Upper lobe of left lung (tissue), 6 donors: ENCODE results near the gene WDR83. TPM values are rescaled to one million over a fixed set of nuclear protein-coding genes. Genes with fewer than 3 reads are reported as not detected.
A peak's percentile ranks its signal among the peaks of the same experiment; 100 is the strongest.

ENCODE experiments used
- ATAC-seq, 2 donors: fragments of 200-7000 bp; cut with Tn5 transposase; one replicate each; pipeline ENCODE4 v1.9.1; 2022; ENCODE audit warnings: mild to moderate bottlenecking in 2 of 2, moderate library complexity in 2 of 2; ENCODE audit not compliant: low FRiP score in 2 of 2
- DNase-seq, 2 donors: peaks; one replicate each; pipeline ENCODE4 v3.0.0-alpha.2; 2019 to 2020
- H3K27ac ChIP-seq, 4 donors: fragments of 200-600 bp; sonication (generic); one replicate each; pipeline ENCODE4 v1.5.1; 2016 to 2019
- H3K27me3 ChIP-seq, 4 donors: fragments of 200-600 bp; sonication (generic); one replicate each; pipeline ENCODE4 v1.5.1; 2017 to 2019
- H3K36me3 ChIP-seq, 4 donors: fragments of 200-600 bp; sonication (generic); one replicate each; pipeline ENCODE4 v1.5.1; 2016 to 2019
- H3K4me1 ChIP-seq, 4 donors: fragments of 200-600 bp; sonication (generic); one replicate each; pipeline ENCODE4 v1.5.1; 2018 to 2019
- H3K4me3 ChIP-seq, 4 donors: fragments of 200-600 bp; sonication (generic); one replicate each; pipeline ENCODE4 v1.5.1; 2017 to 2019; ENCODE audit warnings: mild to moderate bottlenecking in 2 of 4, moderate library complexity in 1 of 4
- H3K9me3 ChIP-seq, 4 donors: fragments of 200-600 bp; sonication (generic); one replicate each; pipeline ENCODE4 v1.5.1; 2018 to 2019
- CTCF ChIP-seq, 6 experiments: fragments of 450-650 bp in 4 of 6; fragments of 200-600 bp in 2 of 6; sonication (generic) in 2 of 6; IDR thresholded peaks; one replicate each; pipeline ENCODE4 v1.5.1; 2016 to 2019; ENCODE audit warnings: antibody characterized with exemption in 6 of 6
- EP300 ChIP-seq, 4 donors: sonication (generic); formaldehyde crosslinking; IDR thresholded peaks; one replicate each; pipeline ENCODE4 v1.5.1; 2017; ENCODE audit warnings: antibody characterized with exemption in 4 of 4, control low read depth in 2 of 4
- POLR2A ChIP-seq, 4 donors: fragments of 450-650 bp; IDR thresholded peaks; one replicate each; pipeline ENCODE4 v1.5.1; 2016 to 2017; ENCODE audit warnings: antibody characterized with exemption in 4 of 4, mild to moderate bottlenecking in 2 of 4
- POLR2AphosphoS5 ChIP-seq, 2 donors: sonication (generic); formaldehyde crosslinking; IDR thresholded peaks; one replicate each; pipeline ENCODE4 v1.5.1; 2017; ENCODE audit warnings: antibody characterized with exemption in 2 of 2
- WGBS, 2 donors: methylation state at CpG; one replicate each; pipeline ENCODE4 v1.1.5; 2017 to 2018; 5-methylcytosine and 5-hydroxymethylcytosine counted together
- total RNA-seq, 6 donors: library from RNA; depleted of rRNA in 4 of 6; stranded (reverse); fragments of >200 nt in 4 of 6; gene quantifications; one replicate each; pipeline versions ENCODE4 v1.1.0 to v1.2.1, GENCODE V29; 2016 to 2021
- donor health status: DM: no; HTN: no; CAD: no; lungs with moderate emphysema.
- donor health status: DM: no; HTN: yes; CAD: no; lungs with severe emphysema.

WDR83 gene
- total RNA-seq, 6 donors from 2014 or later, result 6.1 to 12.9 (median 8.4) TPM

DNA sequence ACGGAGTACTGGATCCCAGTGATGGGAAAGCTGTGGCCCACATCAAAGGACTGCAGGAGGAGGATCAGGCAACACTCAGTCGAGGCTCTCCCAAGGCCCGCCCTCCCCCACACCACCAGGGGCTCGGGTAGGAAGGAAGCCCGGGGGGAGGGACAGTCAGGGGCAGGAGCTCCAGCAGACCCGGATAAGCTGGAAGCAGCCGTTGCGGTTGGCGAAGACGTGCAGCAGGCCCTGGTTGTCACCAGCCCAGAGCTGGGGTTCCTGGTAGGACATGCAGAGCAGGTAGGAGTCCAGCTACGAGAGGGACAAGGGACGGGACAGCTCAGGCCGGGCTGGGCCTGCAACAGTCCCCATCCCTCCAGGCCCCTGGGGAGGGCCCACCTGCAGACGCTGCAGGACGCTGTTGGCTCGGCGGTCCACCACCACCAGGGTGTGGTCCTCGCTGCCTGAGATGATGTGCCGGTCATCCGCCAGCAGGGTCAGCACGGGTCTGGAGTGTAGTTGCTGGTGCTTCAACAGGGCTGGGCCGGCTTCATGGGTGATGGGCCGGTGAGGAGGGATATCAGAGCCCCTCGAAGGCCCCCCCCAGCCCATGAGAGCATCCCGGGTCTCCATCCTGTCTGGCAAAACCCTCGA lies 23.1 kb downstream of the WDR83 start:
- H3K4me1 ChIP-seq, result peaks cover 0 to 4% (median 0%) of the 10 kb centered on the region in 4 donors
- peak in 1 of 2 donors; percentile 7 for ATAC-seq

DNA sequence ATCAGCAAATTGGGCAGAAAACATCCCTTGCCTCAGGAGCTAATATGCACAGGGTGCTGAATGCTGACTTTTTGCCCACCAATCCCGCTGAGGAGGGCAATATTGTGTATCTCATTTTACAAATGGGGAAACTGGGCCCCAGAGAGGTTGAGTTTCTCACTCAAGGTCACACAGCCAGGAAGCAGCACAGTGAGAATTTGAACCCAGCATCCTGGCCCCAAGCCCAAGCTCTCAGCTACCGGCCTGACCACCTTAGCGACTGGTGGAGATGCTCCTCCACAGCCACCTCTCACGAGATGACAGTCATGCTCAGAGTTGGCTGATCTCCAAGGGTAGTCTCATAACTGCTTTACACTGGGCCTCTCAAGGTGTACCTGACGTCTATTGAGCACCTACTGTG lies 26.4 kb downstream of the WDR83 start:
- H3K27me3 ChIP-seq, result no peaks in the 10 kb centered on the region
- DNase-seq (no peak), ATAC-seq (no peak)
- no peak overlapping the region for H3K4me3 ChIP-seq
- H3K4me1 ChIP-seq, result peaks cover 12 to 30% (median 14%) of the 10 kb centered on the region in 4 donors
- TF ChIP-seq POLR2AphosphoS5 (IDR thresholded peaks at IDR 0.05) (no peak), POLR2A (IDR thresholded peaks at IDR 0.05) (no peak), CTCF (IDR thresholded peaks at IDR 0.05) (no peak), EP300 (IDR thresholded peaks at IDR 0.05) (no peak)
- 80 to 92% methylated on average over 4 of the region's 5 CpGs for WGBS, 2 donors
- H3K9me3 ChIP-seq, result no peaks in the 10 kb centered on the region
- H3K27ac ChIP-seq, result no peak overlapping the region
- peaks cover 0 to 2% (median 0%) of the 10 kb centered on the region in 4 donors for H3K36me3 ChIP-seq

More for the DNA sequence above, 23.1 kb downstream of the WDR83 start:
- Histone ChIP-seq H3K27ac (no peak overlapping the region), H3K4me3 (no peak overlapping the region), H3K9me3 (no peaks in the 10 kb centered on the region), H3K36me3 (peaks cover 0 to 2% (median 0%) of the 10 kb centered on the region in 4 donors), H3K27me3 (no peaks in the 10 kb centered on the region)
- peak in 1 of 2 donors; percentile 71 for DNase-seq
- WGBS, 2 donors, result 61 to 82% methylated on average over 9 to 19 of the region's 26 CpGs
- TF ChIP-seq EP300 (IDR thresholded peaks at IDR 0.05) (no peak), POLR2A (IDR thresholded peaks at IDR 0.05) (no peak), POLR2AphosphoS5 (IDR thresholded peaks at IDR 0.05) (no peak), CTCF (IDR thresholded peaks at IDR 0.05) (no peak)

GRCh38 chr19:12694641-12695040 lies 28.0 kb downstream of the WDR83 start:
- H3K4me3 ChIP-seq, result no peak overlapping the region
- peaks cover 12 to 30% (median 14%) of the 10 kb centered on the region in 4 donors for H3K4me1 ChIP-seq
- H3K27me3 ChIP-seq, result no peaks in the 10 kb centered on the region
- no peaks in the 10 kb centered on the region for H3K9me3 ChIP-seq
- ATAC-seq (no peak), DNase-seq (no peak)
- WGBS, 2 donors, result 90 to 100% methylated on average over 3 to 16 of the region's 16 CpGs
- peaks cover 0 to 13% (median 0%) of the 10 kb centered on the region in 4 donors for H3K36me3 ChIP-seq
- no peak overlapping the region for H3K27ac ChIP-seq
- TF ChIP-seq EP300 (IDR thresholded peaks at IDR 0.05) (no peak), CTCF (IDR thresholded peaks at IDR 0.05) (no peak), POLR2A (IDR thresholded peaks at IDR 0.05) (no peak), POLR2AphosphoS5 (IDR thresholded peaks at IDR 0.05) (no peak)

- no peak for TF ChIP-seq POLR2A (IDR thresholded peaks at IDR 0.05)
- no peak for TF ChIP-seq EP300 (IDR thresholded peaks at IDR 0.05)
- TF ChIP-seq CTCF (IDR thresholded peaks at IDR 0.05), result no peak
- no peak for TF ChIP-seq POLR2AphosphoS5 (IDR thresholded peaks at IDR 0.05)
- no peak for ATAC-seq
- H3K27me3 ChIP-seq, result no peaks in the 10 kb centered on the region
- peaks cover 12 to 30% (median 14%) of the 10 kb centered on the region in 4 donors for H3K4me1 ChIP-seq
- 50 to 79% methylated on average over 1 to 2 of the region's 2 CpGs for WGBS, 2 donors
- H3K4me3 ChIP-seq, result peak overlapping the region in 1 of 4 donors; percentile 94
- no peak for DNase-seq
- H3K36me3 ChIP-seq, result peaks cover 0 to 17% (median under 1%) of the 10 kb centered on the region in 4 donors
- no peaks in the 10 kb centered on the region for H3K9me3 ChIP-seq
- no peak overlapping the region for H3K27ac ChIP-seq
Observed at GRCh38 chr19:12695096-12695495, 28.5 kb downstream of the WDR83 start.
